Activated CD8-positive, alpha-beta memory T cell treated with anti-CD3 and anti-CD28 coated beads, Interleukin-2, amount 50 U/mL, for 48 hours (primary cell): ENCODE measurements around the gene PRAMEF14.
"Not testable (repeated sequence)": the region's sequence is repeated elsewhere in the genome, so short reads cannot be mapped to it uniquely, and the experiment has no call there.

Experiments used
- DNase-seq: peaks from one replicate; pipeline ENCODE4 v3.0.0-alpha.2; 2020

Gene PRAMEF14, protein sequence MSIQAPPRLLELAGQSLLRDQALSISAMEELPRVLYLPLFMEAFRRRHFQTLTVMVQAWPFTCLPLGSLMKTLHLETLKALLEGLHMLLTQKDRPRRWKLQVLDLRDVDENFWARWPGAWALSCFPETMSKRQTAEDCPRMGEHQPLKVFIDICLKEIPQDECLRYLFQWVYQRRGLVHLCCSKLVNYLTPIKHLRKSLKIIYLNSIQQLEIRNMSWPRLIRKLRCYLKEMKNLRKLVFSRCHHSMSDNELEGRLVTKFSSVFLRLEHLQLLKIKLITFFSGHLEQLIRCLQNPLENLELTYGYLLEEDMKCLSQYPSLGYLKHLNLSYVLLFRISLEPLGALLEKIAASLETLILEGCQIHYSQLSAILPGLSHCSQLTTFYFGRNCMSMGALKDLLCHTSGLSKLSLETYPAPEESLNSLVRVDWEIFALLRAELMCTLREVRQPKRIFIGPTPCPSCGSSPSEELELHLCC

DNA sequence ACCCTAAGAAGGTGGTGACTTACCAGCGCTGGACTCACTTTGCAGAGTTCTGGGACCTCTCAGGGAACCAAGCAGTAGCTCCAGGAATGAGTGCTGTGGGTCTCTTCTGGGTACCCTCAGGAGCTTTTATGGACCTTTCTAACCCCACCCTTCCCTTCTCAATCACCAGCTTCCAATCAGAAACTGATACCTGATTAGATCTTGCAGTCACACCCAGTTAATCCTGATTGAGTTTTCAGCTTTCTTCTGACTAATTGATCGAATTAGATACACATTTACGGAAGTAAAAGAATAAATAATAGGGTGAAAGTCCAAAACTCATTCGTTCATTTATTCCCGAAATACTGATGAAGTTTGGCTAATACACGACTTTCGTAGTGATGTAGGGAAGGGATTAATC lies at the start of gene PRAMEF14:
PRAMEF14 (minus strand) TSS at position 101 of the 400 bp plus-strand sequence. CDS start 1,820 bp downstream, outside the sequence.
- not testable (repeated sequence) for DNase-seq

DNA sequence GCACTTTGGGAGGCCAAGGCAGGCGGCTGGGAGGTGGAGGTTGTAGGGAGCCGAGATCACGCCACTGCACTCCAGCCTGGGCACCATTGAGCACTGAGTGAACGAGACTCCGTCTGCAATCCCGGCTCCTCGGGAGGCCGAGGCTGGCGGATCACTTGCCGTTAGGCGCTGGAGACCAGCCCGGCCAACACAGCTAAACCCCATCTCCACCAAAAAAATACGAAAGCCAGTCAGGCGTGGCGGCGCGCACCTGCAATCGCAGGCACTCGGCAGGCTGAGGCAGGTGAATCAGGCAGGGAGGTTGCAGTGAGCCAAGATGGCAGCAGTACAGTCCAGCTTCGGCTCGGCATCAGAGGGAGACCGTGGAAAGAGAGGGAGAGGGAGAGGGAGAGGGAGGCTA lies 48.4 kb upstream of the PRAMEF14 start:
- DNase-seq = not testable (repeated sequence)

DNA sequence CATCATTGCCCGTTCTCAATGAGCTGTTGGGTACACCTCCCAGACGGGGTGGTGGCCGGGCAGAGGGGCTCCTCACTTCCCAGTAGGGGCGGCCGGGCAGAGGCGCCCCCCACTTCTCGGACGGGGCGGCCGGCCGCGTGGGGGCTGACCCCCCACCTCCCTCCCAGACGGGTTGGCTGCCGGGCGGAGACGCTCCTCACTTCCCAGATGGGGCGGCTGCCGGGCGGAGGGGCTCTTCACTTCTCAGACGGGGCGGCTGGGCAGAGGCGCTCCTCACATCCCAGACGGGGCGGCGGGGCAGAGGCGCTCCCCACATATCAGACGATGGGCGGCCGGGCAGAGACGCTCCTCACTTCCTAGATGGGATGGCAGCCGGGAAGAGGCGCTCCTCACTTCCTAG lies 47.8 kb upstream of the PRAMEF14 start:
- DNase-seq = not testable (repeated sequence)

DNA sequence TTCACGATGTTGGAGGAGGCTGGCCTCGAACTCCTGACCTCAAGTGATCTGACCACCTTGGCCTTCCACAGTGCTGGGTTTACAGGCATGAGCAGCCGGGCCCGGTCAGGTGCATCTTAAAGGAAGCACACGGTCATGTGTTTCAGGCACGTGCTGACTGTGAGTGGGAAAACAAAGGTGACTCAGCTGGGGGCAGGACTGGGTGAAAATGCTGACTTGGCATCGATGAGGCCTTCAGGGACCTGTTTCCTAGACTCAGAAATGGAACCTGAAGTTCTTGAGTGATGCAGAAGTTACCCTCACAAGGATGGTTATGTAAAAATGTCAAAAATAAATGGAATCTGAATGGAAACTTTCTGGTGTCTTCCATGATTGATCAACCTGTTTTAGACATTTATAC lies 46.1 kb upstream of the PRAMEF14 start:
- not testable (repeated sequence) for DNase-seq

DNA sequence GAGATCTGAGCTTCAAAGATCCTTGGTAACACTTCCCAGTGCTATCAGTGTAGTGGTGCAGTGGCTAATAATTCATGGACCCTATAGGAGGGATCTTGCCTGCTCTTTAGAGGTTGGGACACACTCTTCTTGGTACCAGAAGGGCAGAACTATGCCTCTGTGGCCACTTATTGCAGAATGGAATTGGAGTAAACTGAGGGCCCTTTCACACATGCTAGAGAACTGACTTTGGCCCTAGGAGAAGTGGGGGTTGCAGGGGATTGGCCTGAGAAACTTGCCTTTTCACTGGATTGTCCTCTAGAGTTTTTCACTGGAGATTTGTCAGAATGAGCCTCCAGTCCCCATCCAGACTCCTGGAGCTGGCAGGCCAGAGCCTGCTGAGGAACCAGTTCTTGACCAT lies 42.4 kb upstream of the PRAMEF14 start, which contains the start of gene PRAMEF17:
PRAMEF17 (plus strand) TSS at position 301 of the 400 bp plus-strand sequence; CDS start at position 327, 26 bp downstream.
- DNase-seq = not testable (repeated sequence)

DNA sequence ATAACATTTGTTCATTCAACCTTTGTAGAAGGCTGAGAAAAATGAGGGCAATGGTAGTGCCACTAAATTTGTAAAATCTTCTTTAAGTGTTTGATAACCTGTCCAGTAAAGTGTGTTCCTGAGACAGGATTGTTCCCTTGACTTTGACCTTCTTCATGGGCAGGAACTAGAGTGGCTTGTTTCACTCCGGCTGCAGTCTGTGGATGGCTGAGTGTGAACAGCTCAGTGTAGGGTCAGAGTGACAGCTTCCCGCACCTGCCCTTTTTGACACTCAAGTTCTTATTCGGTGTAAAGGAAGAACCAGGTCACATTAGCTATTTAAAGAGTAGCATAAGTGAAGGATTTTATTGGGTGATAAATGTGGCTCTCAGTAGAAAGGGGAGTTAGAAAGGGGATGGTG lies 33.4 kb upstream of the PRAMEF14 start:
- DNase-seq = not testable (repeated sequence)

DNA sequence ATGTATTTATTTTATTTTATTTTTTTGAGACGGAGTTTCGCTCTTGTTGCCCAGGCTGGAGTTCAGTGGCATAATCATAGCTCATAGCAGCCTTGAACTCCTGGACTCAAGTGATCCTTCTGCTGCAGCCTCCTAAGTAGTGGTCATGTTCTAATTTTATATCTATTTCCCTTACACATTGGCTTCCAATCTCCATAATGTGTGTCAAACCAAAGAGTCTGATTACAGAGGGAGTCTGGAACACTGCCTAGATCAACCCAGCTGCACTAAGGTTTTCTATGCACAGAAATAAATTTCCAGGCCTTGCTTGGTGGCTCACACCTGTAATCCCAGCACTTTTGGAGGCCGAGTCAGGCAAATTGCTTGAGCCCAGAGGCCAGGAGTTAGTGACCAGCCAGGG lies 32.0 kb upstream of the PRAMEF14 start:
- DNase-seq = not testable (repeated sequence)

DNA sequence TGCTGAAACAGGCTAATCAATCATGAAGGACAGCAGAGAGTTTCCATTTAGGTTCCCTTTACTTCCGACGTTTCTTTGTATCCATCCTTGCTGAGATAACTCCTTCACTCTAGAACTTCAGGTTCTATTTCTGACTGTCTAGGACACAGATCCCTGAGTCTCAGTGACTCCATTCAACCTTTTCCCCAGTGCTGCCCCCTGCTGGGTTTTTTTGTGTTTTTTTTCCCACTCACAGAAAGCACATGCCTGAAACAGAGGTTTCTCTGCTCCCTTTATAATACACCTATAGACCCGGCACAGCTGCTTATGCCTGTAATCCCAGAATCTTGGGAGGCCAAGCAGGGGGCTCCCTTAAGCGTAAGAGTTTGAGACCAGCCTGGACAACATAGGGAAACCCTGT lies 21.6 kb upstream of the PRAMEF14 start:
- peak; percentile 61 for DNase-seq

DNA sequence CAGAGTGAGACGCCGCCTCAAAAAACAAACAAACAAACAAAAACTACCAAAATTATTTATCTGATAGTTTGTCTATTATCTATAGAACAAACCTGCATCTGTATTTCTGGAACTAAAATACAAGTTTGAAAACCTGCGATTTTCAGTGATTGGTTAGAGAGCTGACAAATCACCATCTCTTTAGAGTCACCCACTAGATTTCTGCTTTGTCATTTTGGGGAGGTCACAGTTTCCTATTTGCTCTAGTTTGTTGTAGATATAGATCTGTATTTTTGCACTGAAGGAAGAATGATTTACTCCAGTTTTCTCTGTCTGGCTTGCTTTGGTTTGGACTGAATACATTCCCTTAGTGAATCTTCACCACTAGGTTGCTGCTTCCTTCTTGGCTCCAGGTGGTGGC lies 19.6 kb upstream of the PRAMEF14 start:
- DNase-seq = not testable (repeated sequence)

DNA sequence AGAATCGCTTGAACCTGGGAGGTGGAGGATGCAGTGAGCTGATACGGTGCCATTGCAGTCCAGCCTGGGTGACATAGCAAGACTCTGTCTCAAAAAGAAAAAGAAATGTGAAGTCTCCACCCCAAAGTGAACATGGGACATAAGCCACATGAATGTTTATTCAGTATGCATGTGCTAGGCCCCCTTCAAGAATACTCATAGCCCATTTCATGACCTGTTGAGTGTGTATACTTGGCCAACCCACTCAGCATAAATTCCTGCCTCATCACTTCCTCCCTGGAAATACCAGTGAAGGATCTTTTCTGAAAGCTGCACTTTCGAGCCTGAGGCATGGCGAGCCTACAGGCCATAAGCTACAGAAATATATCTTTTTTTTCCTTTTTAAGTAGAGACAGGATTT lies 18.0 kb upstream of the PRAMEF14 start:
- DNase-seq = not testable (repeated sequence)

DNA sequence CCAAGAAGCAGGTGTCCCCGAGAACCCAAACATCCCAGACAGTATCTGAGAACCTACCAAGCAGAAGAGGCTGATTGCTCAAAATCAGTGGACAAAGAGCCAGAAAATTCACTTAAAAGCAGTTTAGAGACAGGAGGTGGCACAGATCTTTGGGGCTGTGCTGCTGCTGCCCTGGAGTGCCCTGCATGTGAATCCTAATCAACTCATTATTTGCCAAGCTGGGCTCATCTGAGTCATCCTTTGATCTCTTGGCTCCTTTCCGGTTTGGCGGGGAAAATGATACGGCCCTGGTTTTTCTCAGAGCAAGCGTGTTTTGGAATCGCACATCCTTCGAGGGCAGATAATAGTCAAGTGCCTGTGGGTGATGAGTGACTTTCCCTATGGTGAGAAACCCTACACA lies 15.4 kb upstream of the PRAMEF14 start:
- DNase-seq = not testable (repeated sequence)

DNA sequence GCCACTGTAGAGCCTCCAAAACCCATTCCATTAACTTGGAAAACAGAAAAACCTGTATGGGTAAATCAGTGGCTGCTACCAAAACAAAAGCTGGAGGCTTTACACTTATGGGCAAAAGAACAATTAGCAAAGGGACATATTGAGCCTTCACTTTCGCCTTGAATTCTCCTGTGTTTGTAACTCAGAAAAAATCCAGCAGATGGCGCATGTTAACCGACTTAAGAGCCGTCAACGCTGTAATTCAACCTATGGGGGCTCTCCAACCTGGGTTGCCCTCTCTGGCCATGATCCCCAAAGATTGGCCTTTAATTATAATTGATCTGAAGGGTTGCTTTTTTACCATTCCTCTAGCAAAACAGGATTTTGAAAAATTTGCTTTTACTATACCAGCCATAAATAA lies 9.8 kb upstream of the PRAMEF14 start:
- not testable (repeated sequence) for DNase-seq

DNA sequence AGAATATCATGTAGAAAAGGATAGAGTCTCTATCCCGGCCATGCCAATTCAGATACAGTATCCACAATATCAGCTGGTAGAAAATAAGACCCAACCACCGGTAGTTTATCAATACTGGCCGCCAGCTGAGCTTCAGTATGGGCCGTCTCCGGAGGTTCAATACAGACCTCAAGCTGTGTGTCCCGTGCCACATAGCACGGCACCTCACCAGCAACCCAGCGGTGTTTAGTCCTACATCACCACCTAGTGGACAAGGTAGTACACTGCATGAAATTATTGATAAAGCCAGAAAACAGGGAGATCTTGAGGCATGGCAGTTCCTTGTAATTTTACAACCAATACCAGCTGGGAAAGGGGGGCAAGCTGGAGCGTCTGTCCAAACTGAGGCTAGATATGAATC lies 7.5 kb upstream of the PRAMEF14 start:
- not testable (repeated sequence) for DNase-seq

DNA sequence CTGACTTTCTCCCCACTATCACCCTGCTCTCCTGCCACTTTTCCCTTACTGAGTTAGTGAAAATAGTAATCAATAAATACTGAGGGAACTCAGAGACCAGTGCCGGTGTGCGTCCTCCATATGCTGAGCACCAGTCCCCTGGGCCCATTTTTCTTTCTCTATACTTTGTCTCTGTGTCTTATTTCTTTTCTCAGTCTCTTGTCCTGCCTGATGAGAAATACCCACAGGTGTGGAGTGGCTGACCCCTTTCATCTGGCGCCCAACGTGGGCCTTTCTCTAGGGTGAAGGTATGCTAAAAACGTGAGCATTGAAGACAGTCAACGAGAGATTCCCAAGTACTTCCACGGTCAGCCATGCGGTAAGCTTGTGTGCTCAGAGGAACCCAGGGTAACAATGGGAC lies 6.5 kb upstream of the PRAMEF14 start:
- DNase-seq = not testable (repeated sequence)

DNA sequence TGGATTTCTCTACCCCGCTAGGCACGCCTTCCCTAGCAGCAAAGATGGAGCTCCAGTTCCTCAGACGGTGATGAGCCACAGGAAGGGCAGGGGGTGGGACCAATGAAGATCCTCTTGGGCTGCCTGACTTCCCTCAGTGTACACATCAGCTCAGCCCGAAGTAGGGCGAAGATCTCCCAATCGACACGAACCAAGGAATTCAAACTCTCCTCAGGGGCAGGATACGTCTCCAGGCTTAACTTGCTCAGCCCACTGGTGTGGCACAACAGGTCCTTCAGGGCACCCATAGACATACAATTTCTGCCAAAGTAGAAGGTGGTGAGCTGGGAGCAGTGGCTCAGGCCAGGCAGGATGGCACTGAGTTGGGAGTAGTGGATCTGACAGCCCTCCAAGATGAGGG lies 4.4 kb downstream of the PRAMEF14 start:
- DNase-seq = not testable (repeated sequence)

DNA sequence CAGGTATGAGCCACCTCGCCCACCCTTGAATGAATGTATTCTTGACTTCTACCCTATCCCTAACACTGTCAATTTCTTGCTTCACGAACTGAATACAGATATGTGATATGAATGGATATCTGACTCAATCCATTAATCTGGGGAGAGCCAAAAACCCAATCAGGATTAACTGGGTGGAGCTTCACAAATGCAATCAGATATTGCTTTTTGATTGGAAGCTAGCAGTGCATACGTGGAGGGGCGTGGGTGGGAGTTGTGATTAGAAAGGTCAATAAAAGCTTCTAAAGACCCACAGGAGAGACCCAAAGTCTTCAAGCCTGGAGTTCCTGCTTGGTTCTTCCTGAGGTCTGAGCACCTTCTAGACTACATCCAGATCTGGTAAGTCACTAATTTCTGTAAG lies 31.7 kb downstream of the PRAMEF14 start, which contains the start of gene PRAMEF15:
PRAMEF15 (plus strand) TSS at position 301 of the 400 bp plus-strand sequence. CDS start 2,827 bp downstream, outside the sequence.
- not testable (repeated sequence) for DNase-seq

DNA sequence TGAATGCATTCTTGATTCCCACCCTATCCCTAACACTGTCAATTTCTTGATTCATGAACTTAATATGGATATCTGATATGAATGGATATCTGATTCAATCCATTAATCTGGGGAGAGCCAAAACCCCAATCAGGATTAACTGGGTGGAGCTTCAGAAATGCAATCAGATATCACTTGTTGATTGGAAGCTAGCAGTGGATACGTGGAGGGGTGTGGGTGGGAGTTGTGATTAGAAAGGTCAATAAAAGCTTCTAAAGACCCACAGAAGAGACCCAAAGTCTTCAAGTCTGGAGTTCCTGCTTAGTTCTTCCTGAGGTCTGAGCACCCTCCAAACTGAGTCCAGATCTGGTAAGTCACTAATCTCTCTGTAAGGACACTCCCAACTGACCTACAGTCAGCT lies 43.7 kb downstream of the PRAMEF14 start, which contains the start of gene PRAMEF33:
PRAMEF33 (plus strand) TSS at position 301 of the 400 bp plus-strand sequence. CDS start 2,416 bp downstream, outside the sequence.
- not testable (repeated sequence) for DNase-seq

DNA sequence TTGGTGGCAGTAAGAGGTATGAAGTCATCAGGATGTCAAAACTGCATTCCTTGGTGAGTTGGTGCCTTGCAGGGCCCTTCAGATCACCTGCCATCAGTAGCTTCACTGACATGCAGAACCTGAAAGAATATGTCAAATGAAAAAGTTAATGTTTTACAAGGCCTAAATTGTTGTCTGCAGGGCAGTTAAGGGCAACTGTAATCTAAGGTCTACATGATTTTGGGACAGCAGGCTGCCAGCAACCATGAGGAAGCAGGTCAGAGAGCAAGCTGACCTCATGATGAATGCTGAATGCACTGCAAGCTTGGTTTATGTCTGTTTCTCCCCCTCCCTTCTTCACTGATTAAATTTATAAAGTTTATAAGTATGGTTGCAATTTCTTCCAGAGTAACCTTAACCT lies 44.7 kb downstream of the PRAMEF14 start:
- not testable (repeated sequence) for DNase-seq

DNA sequence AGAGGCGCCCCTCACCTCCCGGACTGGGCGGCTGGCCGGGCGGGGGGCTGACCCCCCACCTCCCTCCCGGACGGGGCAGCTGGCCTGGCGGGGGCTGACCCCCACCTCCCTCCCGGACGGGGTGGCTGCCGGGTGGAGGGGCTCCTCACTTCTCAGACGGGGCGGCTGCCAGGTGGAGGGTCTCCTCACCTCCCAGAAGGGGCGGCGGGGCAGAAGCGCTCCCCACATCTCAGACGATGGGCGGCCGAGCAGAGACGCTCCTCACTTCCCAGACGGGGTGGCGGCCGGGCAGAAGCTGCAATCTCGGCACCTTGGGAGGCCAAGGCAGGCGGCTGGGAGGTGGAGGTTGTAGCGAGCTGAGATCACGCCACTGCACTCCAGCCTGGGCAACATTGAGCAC lies 48.2 kb downstream of the PRAMEF14 start:
- DNase-seq = not testable (repeated sequence)

DNA sequence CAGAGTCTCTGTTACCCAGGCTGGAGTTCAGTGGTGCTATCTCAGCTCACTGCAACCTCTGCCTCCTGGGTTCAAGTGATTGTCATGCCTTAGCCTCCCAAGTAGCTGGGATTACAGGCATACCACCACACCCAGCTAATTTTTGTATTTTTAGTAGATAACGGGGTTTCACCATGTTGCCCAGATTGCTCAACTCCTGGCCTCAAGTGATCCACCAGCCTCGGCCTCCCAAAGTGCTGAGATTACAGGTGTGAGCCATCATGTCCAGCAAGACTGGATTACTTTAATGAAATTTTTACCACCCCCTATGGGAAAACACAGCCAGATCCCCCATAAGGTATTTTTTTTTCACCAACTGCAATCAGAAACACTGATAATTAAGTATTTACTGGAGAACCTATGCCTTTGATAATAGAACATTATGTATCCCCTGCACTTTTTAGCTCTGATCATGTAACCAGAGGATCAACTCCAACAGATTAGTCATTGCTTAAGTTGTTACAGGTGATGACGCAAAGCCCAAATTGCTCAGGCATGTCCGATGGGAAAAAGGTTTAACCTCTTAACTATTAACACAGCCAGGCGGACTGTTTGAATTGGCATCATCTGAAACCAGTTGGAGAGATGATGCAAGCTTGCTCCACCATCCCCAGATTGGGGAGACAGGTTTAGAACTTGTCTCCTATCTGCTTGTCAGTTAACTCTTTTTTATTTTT lies 49.6 kb downstream of the PRAMEF14 start:
- DNase-seq = not testable (repeated sequence)
